SK-N-SH treated with all-trans-retinoic acid at 6 μM for 48 hours (cell line): ENCODE measurements around the gene FARS2.

Experiments
- ARNTL ChIP-seq: fragments of 450-650 bp; formaldehyde crosslinking; IDR thresholded peaks from 2 replicates; pipeline ENCODE4 v1.5.0; 2020; ENCODE audit warnings: low read depth, mild to moderate bottlenecking, moderate library complexity, borderline replicate concordance
- ISL1 ChIP-seq: fragments of 250-450 bp; sonication (Bioruptor Pico); IDR thresholded peaks from 2 replicates; pipeline ENCODE4 v2.1.2; 2022; ENCODE audit warnings: mild to moderate bottlenecking, moderate library complexity
- OSR1 ChIP-seq: fragments of 250-450 bp; sonication (Bioruptor Pico); IDR thresholded peaks from 2 replicates; pipeline ENCODE4 v1.8.0; 2022; ENCODE audit warnings: moderate library complexity, mild to moderate bottlenecking, inconsistent platforms
- PPARA ChIP-seq: fragments of 250-450 bp; sonication (Bioruptor Pico); IDR thresholded peaks from 2 replicates; pipeline ENCODE4 v1.5.0; 2020; ENCODE audit warnings: mild to moderate bottlenecking, borderline replicate concordance
- SNAI2 ChIP-seq: fragments of 250-450 bp; sonication (Bioruptor Pico); IDR thresholded peaks from 2 replicates; pipeline ENCODE4 v1.5.0; 2020; ENCODE audit warnings: mild to moderate bottlenecking, moderate library complexity
- TOX ChIP-seq: fragments of 250-450 bp; sonication (Bioruptor Pico); IDR thresholded peaks from 2 replicates; pipeline ENCODE4 v1.8.0; 2021; ENCODE audit warnings: mild to moderate bottlenecking, moderate library complexity, borderline replicate concordance
- ZFP3 ChIP-seq: fragments of 250-450 bp; sonication (Bioruptor Pico); IDR thresholded peaks from 2 replicates; pipeline ENCODE4 v1.5.0; 2020; ENCODE audit warnings: mild to moderate bottlenecking, moderate library complexity
- ZNF565 ChIP-seq: fragments of 450-650 bp; formaldehyde crosslinking; conservative IDR thresholded peaks from 2 replicates; pipeline ENCODE4 v1.5.0; 2020; ENCODE audit warnings: low read depth, mild to moderate bottlenecking, moderate library complexity
- TF ChIP-seq, protein P1 (sequence below): fragments of 250-450 bp; sonication (Bioruptor Pico); IDR thresholded peaks from 2 replicates; pipeline ENCODE4 v1.8.0; 2021; ENCODE audit warnings: low read depth, mild to moderate bottlenecking, moderate library complexity, borderline replicate concordance

- no peak for TF ChIP-seq TOX (CRISPR knock-in tag)
- TF ChIP-seq ZFP3 (CRISPR knock-in tag): no peak
- TF ChIP-seq ISL1: no peak
- TF ChIP-seq, protein P1, sequence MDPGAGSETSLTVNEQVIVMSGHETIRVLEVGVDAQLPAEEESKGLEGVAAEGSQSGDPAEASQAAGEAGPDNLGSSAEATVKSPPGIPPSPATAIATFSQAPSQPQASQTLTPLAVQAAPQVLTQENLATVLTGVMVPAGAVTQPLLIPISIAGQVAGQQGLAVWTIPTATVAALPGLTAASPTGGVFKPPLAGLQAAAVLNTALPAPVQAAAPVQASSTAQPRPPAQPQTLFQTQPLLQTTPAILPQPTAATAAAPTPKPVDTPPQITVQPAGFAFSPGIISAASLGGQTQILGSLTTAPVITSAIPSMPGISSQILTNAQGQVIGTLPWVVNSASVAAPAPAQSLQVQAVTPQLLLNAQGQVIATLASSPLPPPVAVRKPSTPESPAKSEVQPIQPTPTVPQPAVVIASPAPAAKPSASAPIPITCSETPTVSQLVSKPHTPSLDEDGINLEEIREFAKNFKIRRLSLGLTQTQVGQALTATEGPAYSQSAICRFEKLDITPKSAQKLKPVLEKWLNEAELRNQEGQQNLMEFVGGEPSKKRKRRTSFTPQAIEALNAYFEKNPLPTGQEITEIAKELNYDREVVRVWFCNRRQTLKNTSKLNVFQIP (CRISPR knock-in tag): no peak
- no peak for TF ChIP-seq SNAI2 (CRISPR knock-in tag)
- TF ChIP-seq ZNF565 (CRISPR knock-in tag): no peak
- TF ChIP-seq ARNTL (CRISPR knock-in tag): no peak
- TF ChIP-seq PPARA (CRISPR knock-in tag): no peak
- no peak for TF ChIP-seq OSR1
Measured at GRCh38 chr6:5541025-5541424, 279.7 kb downstream of the FARS2 start.
